Gastrocnemius medialis (tissue), 4 donors: ENCODE data around the gene OBSCN. TPM values are rescaled to one million over a fixed set of nuclear protein-coding genes. Genes with fewer than 3 reads are reported as not detected.

ENCODE experiments used
- ATAC-seq, 2 donors: fragments of 150-250 bp; one replicate each; pipeline ENCODE4 v1.9.1; 2016
- DNase-seq, 2 donors: peaks; one replicate each; pipeline ENCODE4 v3.0.0-alpha.2; 2019
- H3K27ac ChIP-seq, 4 donors: fragments of 200-600 bp; sonication (generic); 1 replicate in 1 of 4; 2 replicates in 3 of 4; pipeline ENCODE4 v1.5.1; 2016 to 2018; ENCODE audit warnings: mild to moderate bottlenecking in 2 of 4, moderate library complexity in 1 of 4
- H3K27me3 ChIP-seq, 3 donors: fragments of 200-600 bp; sonication (generic) in 2 of 3; 1 replicate in 1 of 3; 2 replicates in 2 of 3; pipeline versions ENCODE4 v1.5.1 to v1.6.0; 2016 to 2019; ENCODE audit warnings: mild to moderate bottlenecking in 1 of 3, moderate library complexity in 1 of 3
- H3K36me3 ChIP-seq, 2 donors: fragments of 200-600 bp; sonication (generic) in 1 of 2; one replicate each; pipeline ENCODE4 v1.5.1; 2017 to 2018
- H3K4me1 ChIP-seq, 2 donors: fragments of 200-600 bp; sonication (generic) in 1 of 2; one replicate each; pipeline ENCODE4 v1.5.1; 2016 to 2017; ENCODE audit warnings: mild to moderate bottlenecking in 2 of 2
- H3K4me3 ChIP-seq, 4 donors: fragments of 200-600 bp; sonication (generic) in 3 of 4; 1 replicate in 1 of 4; 2 replicates in 3 of 4; pipeline ENCODE4 v1.5.1; 2016 to 2019; ENCODE audit warnings: mild to moderate bottlenecking in 2 of 4
- H3K9me3 ChIP-seq, 3 donors: fragments of 200-600 bp; sonication (generic) in 2 of 3; 1 replicate in 1 of 3; 2 replicates in 2 of 3; pipeline ENCODE4 v1.5.1; 2016 to 2019
- CTCF ChIP-seq, 5 experiments: fragments of 450-650 bp in 3 of 5; fragments of 200-600 bp in 2 of 5; sonication (generic) in 2 of 5; IDR thresholded peaks in 4 of 5; conservative IDR thresholded peaks in 1 of 5; 1 replicate in 4 of 5; 2 replicates in 1 of 5; pipeline ENCODE4 v1.5.1; 2016 to 2019; ENCODE audit warnings: antibody characterized with exemption in 5 of 5, mild to moderate bottlenecking in 3 of 5, moderate library complexity in 3 of 5
- POLR2A ChIP-seq, 2 donors: fragments of 450-650 bp; IDR thresholded peaks; one replicate each; pipeline ENCODE4 v1.6.1; 2017; ENCODE audit warnings: antibody characterized with exemption in 2 of 2, mild to moderate bottlenecking in 2 of 2, moderate library complexity in 2 of 2
- in situ Hi-C, 4 donors: fragments of 200-750 bp; cut with MboI; loops; one replicate each; pipeline versions ENCODE4 v1.15.0 to v1.8.0; 2017; ENCODE audit warnings: low sequenced_read_pairs in 4 of 4
- intact Hi-C: fragments of 100-400 bp; cut with DNase I; formaldehyde crosslinking; loops from one replicate; pipeline ENCODE4 v1.15.1; 2023; ENCODE audit warnings: low total_unique reads
- total RNA-seq, 4 donors: library from RNA; depleted of rRNA; stranded (reverse); fragments of >200 nt; gene quantifications; one replicate each; pipeline versions ENCODE4 v1.1.0 to v1.2.3, GENCODE V29; 2016

Gene OBSCN
- total RNA-seq, 4 donors from 2014 or later = 798 to 1,571 (median 1,162) TPM

- DNase-seq = no peak
- peak overlapping the region; percentile 82 to 92 (median 86) for H3K27ac ChIP-seq
- H3K27me3 ChIP-seq = no peaks in the 10 kb centered on the region
- intact Hi-C loops (no loop called here), in situ Hi-C loops (no loop called here)
- peaks cover 10 to 30% of the 10 kb centered on the region in 2 donors for H3K4me1 ChIP-seq
- no peak for ATAC-seq
- H3K4me3 ChIP-seq = no peak overlapping the region
- TF ChIP-seq CTCF (IDR thresholded peaks at IDR 0.05 in 4 of 5, conservative IDR thresholded peaks at IDR 0.05 in 1 of 5) (no peak), POLR2A (IDR thresholded peaks at IDR 0.05) (no peak)
- H3K36me3 ChIP-seq = peaks cover 0 to 60% of the 10 kb centered on the region in 2 donors
- H3K9me3 ChIP-seq = no peaks in the 10 kb centered on the region
Measured at GRCh38 chr1:228376651-228377631, 169.1 kb downstream of the OBSCN start.

GRCh38 chr1:228377664-228378089 lies 169.8 kb downstream of the OBSCN start:
- peak overlapping the region in 3 of 4 donors; percentile 61 to 92 (median 89) for H3K27ac ChIP-seq
- intact Hi-C loops (no loop called here), in situ Hi-C loops (no loop called here)
- peaks cover 0 to 56% of the 10 kb centered on the region in 2 donors for H3K36me3 ChIP-seq
- H3K27me3 ChIP-seq = no peaks in the 10 kb centered on the region
- H3K4me3 ChIP-seq = no peak overlapping the region
- no peak for TF ChIP-seq CTCF (IDR thresholded peaks at IDR 0.05 in 4 of 5, conservative IDR thresholded peaks at IDR 0.05 in 1 of 5)
- DNase-seq (no peak), ATAC-seq (no peak)
- peaks cover 10 to 26% of the 10 kb centered on the region in 2 donors for H3K4me1 ChIP-seq
- no peaks in the 10 kb centered on the region for H3K9me3 ChIP-seq

GRCh38 chr1:228378090-228378872 lies 170.4 kb downstream of the OBSCN start:
- intact Hi-C loops = no loop called here
- no peak for DNase-seq
- in situ Hi-C loops = no loop called here

More at GRCh38 chr1:228378090-228378872, 170.4 kb downstream of the OBSCN start:
- TF ChIP-seq CTCF (IDR thresholded peaks at IDR 0.05 in 4 of 5, conservative IDR thresholded peaks at IDR 0.05 in 1 of 5) (peak; percentile 18 to 36 (median 26)), POLR2A (IDR thresholded peaks at IDR 0.05) (no peak)
- H3K27me3 ChIP-seq = no peaks in the 10 kb centered on the region
- no peaks in the 10 kb centered on the region for H3K9me3 ChIP-seq
- peak overlapping the region; percentile 20 to 92 (median 75) for H3K27ac ChIP-seq
- H3K4me1 ChIP-seq = peaks cover 10 to 20% of the 10 kb centered on the region in 2 donors
- H3K36me3 ChIP-seq = peaks cover 0 to 56% of the 10 kb centered on the region in 2 donors
- no peak for ATAC-seq
- peak overlapping the region; percentile 31 to 47 (median 42) for H3K4me3 ChIP-seq
